ENCODE results near the gene KLKB1.

KLKB1 gene

DNA sequence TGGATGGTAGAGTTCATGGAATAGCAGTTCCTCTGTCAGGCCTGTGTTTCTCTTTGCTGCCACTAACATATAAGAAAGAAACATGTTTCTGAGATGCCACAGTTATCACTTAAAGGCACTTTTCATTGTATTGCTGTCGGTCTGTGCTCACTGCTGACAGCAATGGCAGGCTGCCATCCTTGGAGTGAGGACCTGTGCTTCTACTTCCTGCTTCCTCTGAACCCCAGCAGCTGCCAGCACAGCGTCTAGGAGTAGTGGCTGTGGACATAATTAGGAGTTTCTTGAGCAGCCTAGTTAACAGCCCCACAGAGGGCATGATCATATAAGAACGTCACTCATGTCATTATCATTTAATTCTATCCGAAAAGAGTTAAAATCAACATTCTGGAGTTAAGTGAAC, 69.2 kb downstream of the KLKB1 start:
- TF ChIP-seq, protein P1, sequence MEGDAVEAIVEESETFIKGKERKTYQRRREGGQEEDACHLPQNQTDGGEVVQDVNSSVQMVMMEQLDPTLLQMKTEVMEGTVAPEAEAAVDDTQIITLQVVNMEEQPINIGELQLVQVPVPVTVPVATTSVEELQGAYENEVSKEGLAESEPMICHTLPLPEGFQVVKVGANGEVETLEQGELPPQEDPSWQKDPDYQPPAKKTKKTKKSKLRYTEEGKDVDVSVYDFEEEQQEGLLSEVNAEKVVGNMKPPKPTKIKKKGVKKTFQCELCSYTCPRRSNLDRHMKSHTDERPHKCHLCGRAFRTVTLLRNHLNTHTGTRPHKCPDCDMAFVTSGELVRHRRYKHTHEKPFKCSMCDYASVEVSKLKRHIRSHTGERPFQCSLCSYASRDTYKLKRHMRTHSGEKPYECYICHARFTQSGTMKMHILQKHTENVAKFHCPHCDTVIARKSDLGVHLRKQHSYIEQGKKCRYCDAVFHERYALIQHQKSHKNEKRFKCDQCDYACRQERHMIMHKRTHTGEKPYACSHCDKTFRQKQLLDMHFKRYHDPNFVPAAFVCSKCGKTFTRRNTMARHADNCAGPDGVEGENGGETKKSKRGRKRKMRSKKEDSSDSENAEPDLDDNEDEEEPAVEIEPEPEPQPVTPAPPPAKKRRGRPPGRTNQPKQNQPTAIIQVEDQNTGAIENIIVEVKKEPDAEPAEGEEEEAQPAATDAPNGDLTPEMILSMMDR (conservative IDR thresholded peaks at IDR 0.05) = no peak
- no peak overlapping the region for H3K27ac ChIP-seq

DNA sequence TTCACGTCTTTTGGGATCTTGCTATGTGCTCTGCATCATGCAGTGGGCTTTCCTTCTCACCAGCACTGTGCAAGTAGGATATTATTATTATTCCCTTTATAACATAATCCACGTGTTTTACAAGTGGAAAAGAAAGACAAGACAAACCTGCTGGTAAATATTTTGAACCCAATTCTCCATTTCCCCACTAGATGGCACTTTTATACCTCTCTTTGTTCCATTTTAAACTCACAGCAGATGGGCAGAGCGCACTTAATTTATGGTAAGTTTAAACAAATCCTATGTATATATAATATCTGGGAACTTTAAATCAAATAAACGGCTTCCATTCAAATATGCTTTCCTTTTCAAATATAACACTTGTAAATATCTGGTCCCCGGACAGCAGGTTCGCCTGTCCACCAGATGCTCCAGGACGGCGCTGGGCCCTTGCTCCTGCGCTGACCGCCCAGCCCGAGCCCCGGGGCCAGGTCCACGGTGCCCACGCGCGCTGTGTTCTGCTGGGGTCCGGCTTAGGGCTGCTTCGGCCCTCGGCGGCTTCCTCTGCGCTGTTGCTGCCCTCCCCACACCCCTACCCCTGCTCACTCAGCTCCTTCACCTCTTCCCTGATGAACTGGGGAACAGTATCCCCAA, 69.8 kb downstream of the KLKB1 start:
- H3K27ac ChIP-seq = peak overlapping the region; percentile 37; the same call in 1 of the 2 replicates
- TF ChIP-seq, protein P1 (conservative IDR thresholded peaks at IDR 0.05) = peak; percentile 83

DNA sequence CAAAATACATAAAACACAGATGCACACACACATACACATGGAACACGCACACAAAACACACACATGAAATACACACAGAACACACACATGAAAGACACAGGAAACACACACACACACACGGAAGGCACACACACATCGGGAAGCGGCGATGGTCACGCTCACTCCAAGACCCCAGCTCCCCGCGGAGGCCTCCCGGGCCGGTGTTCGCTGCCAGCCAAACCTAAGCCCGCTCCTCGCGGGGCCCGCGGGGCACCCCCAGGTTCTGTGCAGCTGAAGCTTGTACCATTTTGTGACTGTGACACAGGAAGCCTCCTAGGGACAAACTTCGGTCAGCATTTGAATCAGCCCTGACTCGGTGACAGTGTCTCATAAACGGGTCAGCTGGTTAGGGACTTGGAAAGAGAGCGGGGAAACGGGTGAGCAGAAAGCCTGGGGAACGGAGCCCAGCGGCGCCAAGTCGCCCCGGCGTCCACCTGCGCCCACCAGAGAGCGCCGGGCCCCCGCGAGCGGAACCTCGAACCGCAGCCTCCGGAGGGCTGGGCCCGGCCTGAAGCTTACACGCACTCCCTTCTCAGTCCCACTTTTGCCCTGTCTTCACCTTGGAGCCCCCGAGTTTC, 70.8 kb downstream of the KLKB1 start:
- TF ChIP-seq, protein P1 (conservative IDR thresholded peaks at IDR 0.05) = no peak
- no peak overlapping the region for H3K27ac ChIP-seq

DNA sequence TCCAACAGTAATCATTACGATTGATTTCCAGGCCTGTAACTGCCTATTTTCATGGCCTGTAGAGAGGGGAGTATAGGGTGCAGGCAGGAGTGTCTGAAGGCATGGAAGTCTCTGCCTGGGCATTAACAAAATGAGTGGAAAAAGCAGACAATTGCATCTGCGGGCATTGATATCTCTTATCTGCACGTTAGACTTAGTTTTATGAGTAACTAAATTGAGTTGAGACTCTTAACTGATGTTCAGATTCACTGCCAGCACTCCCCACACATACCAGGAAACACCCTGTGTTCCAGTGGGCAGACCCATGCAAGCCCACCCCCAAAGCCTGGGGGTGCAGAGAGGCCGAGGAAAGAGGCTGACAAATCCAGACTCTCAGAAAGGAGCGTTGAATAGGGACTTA, 72.0 kb downstream of the KLKB1 start:
- no peak overlapping the region for H3K27ac ChIP-seq
- TF ChIP-seq, protein P1 (conservative IDR thresholded peaks at IDR 0.05) = no peak

DNA sequence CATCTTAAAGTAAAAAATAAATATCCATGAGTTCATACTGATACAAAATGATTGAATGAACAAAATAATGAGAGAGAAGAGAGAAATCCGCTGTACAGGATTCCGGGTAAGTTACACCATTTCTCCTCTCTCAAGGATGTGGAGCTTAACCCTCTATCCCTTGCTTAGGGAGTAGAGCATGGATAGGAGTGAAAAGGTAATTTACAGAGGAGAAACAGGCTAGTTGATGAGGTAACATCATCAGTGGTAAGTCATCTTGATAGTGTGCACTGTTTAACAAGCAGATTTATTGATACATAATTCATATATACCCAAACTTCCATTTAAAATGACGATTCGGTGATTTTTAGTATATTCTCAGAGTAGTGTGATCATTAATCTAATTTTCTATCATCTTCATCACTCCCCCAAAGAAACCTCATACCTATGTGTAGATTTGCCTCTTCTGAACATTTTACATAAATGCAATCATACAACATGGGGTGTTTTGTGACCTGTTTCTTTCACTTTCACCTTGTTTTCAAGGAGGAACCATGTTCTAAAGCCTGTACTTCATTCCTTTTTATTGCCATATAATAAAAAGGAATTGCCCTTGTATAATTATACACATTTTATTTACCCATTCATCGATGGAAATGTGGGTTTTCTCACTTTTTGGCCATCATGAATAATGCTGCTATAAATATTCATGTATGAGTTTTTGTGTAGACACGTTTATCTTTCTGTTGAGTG, 73.5 kb downstream of the KLKB1 start:
- TF ChIP-seq, protein P1 (conservative IDR thresholded peaks at IDR 0.05) = no peak
- H3K27ac ChIP-seq = no peak overlapping the region

DNA sequence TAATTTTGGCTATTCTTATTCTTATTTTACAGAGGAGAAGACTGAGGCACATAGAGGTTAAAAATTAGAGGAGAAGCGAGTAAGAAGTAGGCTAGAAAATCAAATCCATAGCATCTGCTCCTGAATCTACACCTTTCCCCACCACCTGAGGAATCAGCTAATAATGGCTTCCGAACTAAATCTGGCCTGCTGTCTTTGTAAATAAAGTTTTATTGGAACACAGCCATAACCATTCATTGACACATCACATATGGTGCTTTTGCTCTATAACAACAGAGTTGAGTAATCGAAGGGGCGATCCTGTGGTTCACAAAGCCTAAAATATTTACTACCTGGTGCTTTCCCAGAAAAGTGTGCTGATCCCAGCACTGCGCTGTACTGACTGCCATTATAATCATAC, 76.9 kb downstream of the KLKB1 start:
- TF ChIP-seq, protein P1 (conservative IDR thresholded peaks at IDR 0.05) = no peak
- no peak overlapping the region for H3K27ac ChIP-seq

DNA sequence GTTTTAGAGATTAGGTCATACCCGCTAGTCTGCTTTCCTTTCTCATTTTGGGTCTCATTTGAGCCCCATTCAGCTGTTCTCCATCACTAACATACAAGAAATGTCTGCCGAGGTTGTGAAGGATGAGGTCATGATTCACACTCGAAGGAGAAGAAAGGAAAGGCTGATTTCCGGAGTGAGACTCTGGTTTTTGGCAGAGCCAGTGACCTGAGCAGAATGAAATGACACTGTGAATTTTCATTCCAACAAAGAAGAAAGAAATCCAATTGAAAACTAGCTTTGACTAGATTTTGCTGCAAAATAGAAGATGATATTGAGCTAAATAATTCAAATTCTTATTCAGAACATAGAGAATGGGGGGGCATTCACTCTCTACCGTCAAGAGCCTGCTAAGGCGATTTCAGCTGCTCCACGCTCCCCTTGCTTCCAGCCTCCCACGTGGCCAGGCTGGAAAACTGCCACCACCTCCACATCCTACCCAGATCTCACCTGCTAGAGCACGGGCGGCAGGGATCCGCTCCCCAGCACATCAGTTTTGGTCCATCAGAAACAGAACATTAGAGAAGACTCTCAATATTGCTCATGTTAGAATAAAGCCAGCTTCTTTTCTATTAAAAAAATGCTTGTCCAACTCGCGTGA, 77.7 kb downstream of the KLKB1 start:
- TF ChIP-seq, protein P1 (conservative IDR thresholded peaks at IDR 0.05) = no peak
- no peak overlapping the region for H3K27ac ChIP-seq
